Measurements from ENCODE around the gene E2F4.
A peak's percentile ranks its signal among the peaks of the same experiment; 100 is the strongest.

E2F4 gene

GRCh38 chr16:67213197-67214019, 21.5 kb downstream of the E2F4 start:
- DNase-seq = no peak

GRCh38 chr16:67215706-67216105, 23.8 kb downstream of the E2F4 start:
- DNase-seq = no peak

- no peak for DNase-seq
Observed at GRCh38 chr16:67216612-67217490, 24.9 kb downstream of the E2F4 start.

GRCh38 chr16:67223992-67224391, 32.0 kb downstream of the E2F4 start:
- no peak for DNase-seq

GRCh38 chr16:67226295-67226803, 34.4 kb downstream of the E2F4 start:
- DNase-seq = no peak

- peak; percentile 97 for DNase-seq
Observed at GRCh38 chr16:67226804-67227566, 35.0 kb downstream of the E2F4 start, which contains the start of gene TMEM208. Gene TMEM208 (plus strand): TSS chr16:67227130. CDS start chr16:67227219, 89 bp downstream.

DNA sequence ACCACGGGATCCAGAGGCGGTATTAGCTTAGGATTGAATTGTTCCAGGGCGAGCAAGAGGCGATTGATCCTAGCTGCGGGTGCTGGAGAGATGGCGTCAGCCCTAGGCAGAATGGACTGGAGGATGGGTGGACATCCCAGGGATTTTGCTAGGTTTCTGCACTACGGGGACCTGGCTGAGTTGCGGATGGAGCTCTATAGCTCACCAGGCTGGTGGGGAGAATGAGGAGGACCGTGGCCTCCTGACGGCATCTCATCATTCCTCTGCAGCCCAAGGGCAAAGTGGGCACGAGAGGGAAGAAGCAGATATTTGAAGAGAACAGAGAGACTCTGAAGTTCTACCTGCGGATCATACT, 35.6 kb downstream of the E2F4 start:
- DNase-seq = no peak

- no peak for DNase-seq
Observed at GRCh38 chr16:67228034-67228785, 36.3 kb downstream of the E2F4 start.

DNA sequence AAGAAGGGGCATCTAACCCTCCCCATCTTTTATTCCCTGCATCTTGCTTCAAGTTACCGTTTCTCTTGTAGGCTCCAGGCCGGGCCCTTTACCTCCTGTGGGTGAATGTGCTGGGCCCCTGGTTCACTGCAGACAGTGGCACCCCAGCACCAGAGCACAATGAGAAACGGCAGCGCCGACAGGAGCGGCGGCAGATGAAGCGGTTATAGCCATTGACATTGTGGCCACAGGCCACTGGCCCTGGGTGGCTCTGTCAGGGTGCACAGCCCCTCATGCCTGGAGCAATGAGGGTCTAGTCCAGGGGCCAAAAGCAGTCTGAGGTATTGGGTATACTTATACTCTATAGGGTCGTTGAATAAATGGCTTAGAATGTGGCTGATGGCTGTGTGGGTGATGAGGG, 37.0 kb downstream of the E2F4 start:
- no peak for DNase-seq

DNA sequence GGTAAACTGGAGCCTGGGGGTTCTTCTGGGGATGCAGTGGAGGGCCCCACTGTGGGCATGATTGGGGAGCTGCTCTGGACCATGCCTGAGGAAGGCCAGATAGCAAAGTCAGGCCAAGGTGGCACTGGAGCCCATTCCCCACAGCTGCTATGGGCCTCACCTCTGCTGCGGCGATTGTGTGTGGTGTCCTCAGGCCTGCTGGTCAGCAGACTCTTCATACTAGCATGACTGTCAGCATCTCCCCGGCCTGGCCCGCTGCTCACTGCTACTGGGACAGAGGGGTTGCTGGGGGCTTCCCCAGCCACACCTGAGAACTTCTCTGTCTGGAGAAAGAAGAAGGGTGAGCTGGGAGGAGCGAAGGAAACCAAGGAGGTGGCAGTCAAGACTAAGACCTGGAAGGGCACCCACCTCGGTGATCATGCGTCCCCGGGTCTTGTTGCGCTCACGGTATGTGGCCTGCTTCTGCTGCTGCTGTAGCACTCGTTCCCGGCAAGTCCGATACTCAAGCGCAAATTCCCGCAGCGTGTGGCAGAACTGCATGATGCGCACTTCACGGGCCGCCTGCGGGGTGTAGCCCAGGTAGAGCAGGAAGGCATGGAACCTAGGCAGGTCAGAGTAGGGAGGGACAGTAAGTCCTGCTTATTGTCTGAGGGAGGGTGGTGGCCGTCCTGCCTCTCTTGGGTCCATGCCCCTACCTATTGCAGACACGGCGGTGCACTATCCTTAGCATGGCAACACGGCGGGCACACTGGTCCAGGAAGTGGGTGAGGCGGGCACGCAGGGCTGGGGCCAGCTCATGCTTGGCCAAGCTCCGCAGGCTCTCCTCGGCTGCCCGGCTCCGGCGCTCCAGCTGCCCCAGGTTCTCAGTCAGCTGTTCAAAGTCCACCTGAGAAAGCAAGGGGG, 38.2 kb downstream of the E2F4 start:
- DNase-seq = no peak

DNA sequence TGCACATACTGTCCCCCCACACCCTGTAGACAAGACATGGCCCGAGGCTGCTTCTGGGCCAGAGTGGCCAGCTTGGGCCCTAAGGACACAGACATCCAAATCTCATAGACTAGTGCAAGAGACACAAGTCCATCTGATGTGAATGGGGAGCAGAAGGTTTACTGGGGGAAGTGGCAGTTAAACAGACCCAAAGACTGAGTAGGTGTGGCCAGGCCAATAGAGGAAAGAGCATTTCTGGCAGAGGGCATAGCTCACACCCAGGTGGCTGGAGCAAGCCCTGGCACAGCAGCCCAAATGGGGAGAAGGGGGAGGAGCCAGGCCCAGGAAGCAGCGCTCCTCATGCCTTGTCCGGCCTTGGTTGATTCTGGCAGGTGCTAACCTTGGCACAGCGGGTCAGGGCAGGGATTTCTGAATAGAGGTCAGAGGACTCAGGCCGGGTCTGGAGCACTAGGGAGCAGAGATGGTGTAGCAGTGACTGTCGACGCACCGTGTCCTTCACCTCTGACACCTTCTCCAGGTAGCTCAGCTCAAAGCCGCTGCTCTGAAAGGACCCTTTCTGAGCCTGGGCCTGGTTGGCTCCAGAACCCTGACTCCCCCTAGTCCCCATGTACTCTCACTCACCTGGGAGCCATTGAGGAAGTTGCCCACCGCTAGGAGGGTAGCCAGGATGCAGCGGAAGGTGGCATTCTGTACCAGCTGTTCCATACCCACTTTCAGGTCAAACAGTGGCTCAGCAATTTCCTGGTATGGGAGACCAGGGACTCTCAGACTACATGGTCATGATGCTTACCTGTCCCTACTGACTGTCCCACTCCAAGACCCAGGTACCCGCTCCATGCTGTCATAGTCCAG, 39.1 kb downstream of the E2F4 start:
- no peak for DNase-seq

- no peak for DNase-seq
Observed at GRCh38 chr16:67233596-67233995, 41.6 kb downstream of the E2F4 start.

DNA sequence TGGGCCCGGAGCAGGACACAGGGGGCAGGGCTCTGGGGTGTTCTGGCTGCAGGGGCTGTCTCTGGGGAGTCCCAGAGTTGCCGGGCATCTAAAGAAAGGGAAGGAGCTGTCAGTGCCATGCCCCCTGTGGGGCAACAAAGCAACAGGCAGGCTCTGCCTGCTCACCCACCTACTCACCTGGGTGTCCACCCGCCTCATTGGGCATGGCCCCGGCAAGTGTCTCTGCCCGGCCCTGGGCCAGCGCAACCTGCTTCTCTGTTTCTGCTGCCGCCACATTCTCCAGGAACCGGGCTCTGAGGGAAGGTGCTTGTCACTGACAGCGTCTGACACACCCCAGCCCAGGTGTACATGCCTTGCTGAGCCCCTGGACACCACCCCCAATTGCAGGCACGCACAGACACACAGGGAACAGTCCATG, 42.2 kb downstream of the E2F4 start:
- DNase-seq = no peak

- no peak for DNase-seq
Observed at GRCh38 chr16:67235816-67236562, 44.0 kb downstream of the E2F4 start.

GRCh38 chr16:67236563-67237395, 44.8 kb downstream of the E2F4 start:
- DNase-seq = peak; percentile 53

GRCh38 chr16:67237396-67238277, 45.7 kb downstream of the E2F4 start:
- no peak for DNase-seq

DNA sequence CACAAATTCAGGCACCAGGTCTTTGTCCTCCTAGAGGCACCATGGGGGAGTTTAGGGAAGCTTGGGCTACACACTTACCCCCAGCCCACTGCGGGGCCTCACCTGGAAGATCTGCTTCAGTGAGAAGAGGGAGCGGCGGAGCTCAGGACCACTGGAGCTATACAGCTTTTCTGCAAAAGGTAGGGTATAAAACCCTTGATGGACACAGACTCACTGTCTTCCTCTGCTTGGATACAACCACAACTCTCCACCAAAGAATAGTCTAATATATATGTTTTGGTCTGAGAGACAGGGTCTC, 46.3 kb downstream of the E2F4 start:
- no peak for DNase-seq
